ENCODE data around the gene PROCA1. TPM values are rescaled to one million over a fixed set of nuclear protein-coding genes. Genes with fewer than 3 reads are reported as not detected.
A peak's percentile ranks its signal among the peaks of the same experiment; 100 is the strongest.

PROCA1 gene
- total and polyA plus RNA-seq, 2 of the 13 experiments (the other 11 are each of a cell fraction or from before 2014, with no cell fraction given): 0.73 to 1.5 TPM

DNA sequence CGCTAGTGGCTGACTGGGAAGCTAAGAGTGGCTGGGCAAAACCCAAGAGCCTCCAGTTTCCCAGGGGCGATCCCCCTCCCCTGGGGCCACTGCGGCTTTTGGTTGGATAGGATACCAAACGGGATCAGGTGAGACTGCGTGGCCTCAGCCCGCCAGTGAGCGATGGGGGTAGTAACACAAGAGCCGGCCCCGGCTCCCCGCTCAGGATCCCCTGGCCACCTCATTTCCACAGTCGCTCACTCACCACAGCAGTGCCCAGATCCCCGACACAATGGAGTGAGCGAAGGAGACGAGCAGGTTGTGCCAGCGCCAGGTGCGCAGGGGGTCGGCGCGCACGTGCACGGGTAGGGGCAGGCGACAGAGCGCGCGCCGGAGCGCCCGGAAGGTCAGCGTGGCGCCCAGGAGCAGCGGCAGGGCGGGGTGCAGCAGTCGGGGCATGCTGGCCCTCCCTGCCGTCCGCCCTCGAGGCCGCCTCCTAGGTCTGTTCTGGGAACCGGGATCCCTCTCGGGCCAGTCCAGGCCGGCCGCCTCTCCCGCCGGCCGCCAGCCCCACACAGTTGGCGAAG, 14.1 kb upstream of the PROCA1 start (continued):
- TF ChIP-seq, protein P1, sequence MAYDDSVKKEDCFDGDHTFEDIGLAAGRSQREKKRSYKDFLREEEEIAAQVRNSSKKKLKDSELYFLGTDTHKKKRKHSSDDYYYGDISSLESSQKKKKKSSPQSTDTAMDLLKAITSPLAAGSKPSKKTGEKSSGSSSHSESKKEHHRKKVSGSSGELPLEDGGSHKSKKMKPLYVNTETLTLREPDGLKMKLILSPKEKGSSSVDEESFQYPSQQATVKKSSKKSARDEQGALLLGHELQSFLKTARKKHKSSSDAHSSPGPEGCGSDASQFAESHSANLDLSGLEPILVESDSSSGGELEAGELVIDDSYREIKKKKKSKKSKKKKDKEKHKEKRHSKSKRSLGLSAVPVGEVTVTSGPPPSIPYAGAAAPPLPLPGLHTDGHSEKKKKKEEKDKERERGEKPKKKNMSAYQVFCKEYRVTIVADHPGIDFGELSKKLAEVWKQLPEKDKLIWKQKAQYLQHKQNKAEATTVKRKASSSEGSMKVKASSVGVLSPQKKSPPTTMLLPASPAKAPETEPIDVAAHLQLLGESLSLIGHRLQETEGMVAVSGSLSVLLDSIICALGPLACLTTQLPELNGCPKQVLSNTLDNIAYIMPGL (CRISPR knock-in tag; IDR thresholded peaks at IDR 0.05; ENCODE audit: borderline replicate concordance in 1 of 2, low read depth in 1 of 2): no peak
- no peak for TF ChIP-seq ZNF431 (CRISPR knock-in tag; IDR thresholded peaks at IDR 0.05; ENCODE audit: borderline replicate concordance, low read depth)
- TF ChIP-seq XRCC5 (optimal IDR thresholded peaks at IDR 0.05; ENCODE audit: low read length): no peak
- no peak; the same call in 1 of the 2 replicates for TF ChIP-seq MYNN (CRISPR knock-in tag; IDR thresholded peaks at IDR 0.05; ENCODE audit: low read depth)
- no peak for TF ChIP-seq TSC22D2 (CRISPR knock-in tag; IDR thresholded peaks at IDR 0.05; ENCODE audit: borderline replicate concordance)
- TF ChIP-seq ZNF251 (CRISPR knock-in tag; IDR thresholded peaks at IDR 0.05): no peak
- TF ChIP-seq SNAPC2 (CRISPR knock-in tag; IDR thresholded peaks at IDR 0.05): no peak
- no peak for TF ChIP-seq TCF7 (IDR thresholded peaks at IDR 0.05; ENCODE audit: low read depth)
- TF ChIP-seq ZNF557 (CRISPR knock-in tag; IDR thresholded peaks at IDR 0.05): no peak
- TF ChIP-seq KAT2B (IDR thresholded peaks at IDR 0.05; ENCODE audit: borderline replicate concordance, low read depth, low read length): no peak
- TF ChIP-seq JDP2 (CRISPR knock-in tag; IDR thresholded peaks at IDR 0.05; ENCODE audit: borderline replicate concordance): no peak
- peak; percentile 53; the same call in 1 of the 2 replicates for TF ChIP-seq GFI1 (CRISPR knock-in tag; IDR thresholded peaks at IDR 0.05; ENCODE audit: borderline replicate concordance)
- no peak for TF ChIP-seq ZNF335 (CRISPR knock-in tag; IDR thresholded peaks at IDR 0.05)
- peak; percentile 95 for TF ChIP-seq ZNF225 (CRISPR knock-in tag; IDR thresholded peaks at IDR 0.05)
- TF ChIP-seq ATF1 (CRISPR knock-in tag; IDR thresholded peaks at IDR 0.05): no peak
- no peak for TF ChIP-seq PRPF4 (IDR thresholded peaks at IDR 0.05; ENCODE audit: low read depth, low read length, poor library complexity, severe bottlenecking)
- TF ChIP-seq MAFG (CRISPR knock-in tag; IDR thresholded peaks at IDR 0.05): no peak
- no peak for TF ChIP-seq NFIB (CRISPR knock-in tag; IDR thresholded peaks at IDR 0.05; ENCODE audit: borderline replicate concordance)
- TF ChIP-seq ZBTB1 (CRISPR knock-in tag; IDR thresholded peaks at IDR 0.05; ENCODE audit: borderline replicate concordance): no peak
- TF ChIP-seq NR2C2 (CRISPR knock-in tag; IDR thresholded peaks at IDR 0.05; ENCODE audit: borderline replicate concordance): 0 out of 2 replicates have a peak, but pooled peaks have one; percentile 40
- TF ChIP-seq RFXANK (CRISPR knock-in tag; IDR thresholded peaks at IDR 0.05): no peak
- no peak for TF ChIP-seq PCBP2 (optimal IDR thresholded peaks at IDR 0.05; ENCODE audit: low read depth, low read length, poor library complexity, severe bottlenecking)
- peak; percentile 90 for TF ChIP-seq ZNF709 (CRISPR knock-in tag; IDR thresholded peaks at IDR 0.05)
- TF ChIP-seq ZNF670 (CRISPR knock-in tag; IDR thresholded peaks at IDR 0.05; ENCODE audit: borderline replicate concordance): peak; percentile 44; the same call in 1 of the 2 replicates
- TF ChIP-seq TCF12 (IDR thresholded peaks at IDR 0.05): no peak
- 0 out of 2 replicates have a peak, but pooled peaks have one; percentile 29 for TF ChIP-seq TCF12 (CRISPR knock-in tag; IDR thresholded peaks at IDR 0.05)
- TF ChIP-seq ATF6 (CRISPR knock-in tag; conservative IDR thresholded peaks at IDR 0.05): no peak

Measured in HepG2 (cell line).